GM12892 (cell line): ENCODE results near the gene ARHGEF26.

Experiments
- DNase-seq: peaks from one replicate; pipeline ENCODE4 v3.0.0; 2011; ENCODE audit not compliant: insufficient read length
- FAIRE-seq: peaks from 2 replicates; lab custom pipeline; 2011; peaks lifted over from hg19 to GRCh38; lab: Jason Lieb, UNC
- POLR2A ChIP-seq: IDR thresholded peaks from 2 replicates; pipeline ENCODE4 v1.6.1; 2011; ENCODE audit warnings: low read depth, low read length, control low read depth
- POLR2AphosphoS5 ChIP-seq: IDR thresholded peaks from 2 replicates; pipeline ENCODE4 v1.6.1; 2011; ENCODE audit warnings: low read depth, low read length, control low read depth
- TAF1 ChIP-seq: IDR thresholded peaks from 2 replicates; pipeline ENCODE4 v1.6.1; 2011; ENCODE audit warnings: low read depth, mild to moderate bottlenecking, control low read depth, low read length, borderline replicate concordance

The ARHGEF26 gene

DNA sequence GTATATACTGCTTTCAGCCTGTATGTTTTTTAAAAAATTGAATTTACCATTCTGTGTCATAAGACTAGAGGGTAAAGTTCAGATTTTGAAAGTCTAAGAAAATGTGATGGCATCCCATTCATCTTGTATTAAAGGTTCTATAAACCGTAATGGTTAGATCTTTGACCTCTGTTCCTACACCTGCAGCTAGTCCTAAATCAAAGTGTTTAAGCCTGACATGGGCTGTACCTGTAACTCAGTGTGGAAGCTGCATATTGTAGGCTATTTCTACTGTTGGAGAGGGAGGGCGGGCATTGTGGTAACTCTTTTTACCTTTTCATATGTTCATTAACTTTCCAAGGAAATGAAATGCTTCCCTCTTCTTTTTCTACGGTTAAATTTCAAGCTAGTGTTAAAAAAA, 53.9 kb downstream of the ARHGEF26 start:
- TF ChIP-seq POLR2AphosphoS5: no peak
- no peak for TF ChIP-seq POLR2A
- TF ChIP-seq TAF1: no peak
- DNase-seq: no peak
- FAIRE-seq: no peak

DNA sequence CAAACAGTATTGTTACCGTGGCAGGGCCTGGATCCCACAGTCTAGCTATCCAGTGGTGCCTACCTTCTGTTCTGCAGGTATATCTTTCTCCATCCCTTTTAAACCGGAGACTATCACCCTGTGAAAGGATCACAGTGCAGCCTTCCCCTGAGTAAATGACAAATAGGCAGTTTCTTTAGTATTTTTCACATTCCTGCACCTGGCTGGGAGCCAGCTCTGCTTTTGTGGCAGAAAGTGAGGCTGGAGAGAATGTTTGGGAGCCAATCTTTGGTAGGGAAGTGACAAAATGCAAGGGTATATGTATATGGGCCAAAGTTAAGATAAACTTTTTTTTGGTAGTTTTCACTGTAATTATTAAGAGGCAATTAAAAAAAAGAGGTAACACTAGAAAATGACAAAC, 54.8 kb downstream of the ARHGEF26 start:
- DNase-seq (no peak), FAIRE-seq (no peak)
- TF ChIP-seq TAF1 (no peak), POLR2A (no peak), POLR2AphosphoS5 (no peak)

DNA sequence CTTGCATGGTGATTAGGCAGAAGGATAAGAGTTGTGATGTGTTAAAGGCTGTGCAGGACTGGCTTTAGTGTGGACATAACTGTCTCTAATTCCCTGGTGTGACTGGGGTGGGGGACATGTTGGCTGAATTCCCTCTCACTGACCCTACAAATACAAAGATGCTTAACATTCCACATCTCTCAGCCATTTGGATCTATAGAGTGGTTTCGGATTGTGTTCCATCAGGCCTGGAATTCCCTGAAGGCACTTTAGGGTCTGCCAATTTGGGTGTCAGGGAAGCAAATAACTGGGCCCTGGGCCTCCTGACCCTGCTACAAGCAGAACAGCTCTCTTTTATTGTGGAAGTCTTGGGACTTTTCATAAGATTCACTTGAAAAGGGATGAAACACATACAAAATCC, 56.2 kb downstream of the ARHGEF26 start:
- TF ChIP-seq POLR2AphosphoS5 (no peak), POLR2A (no peak), TAF1 (no peak)
- DNase-seq (no peak), FAIRE-seq (no peak)

DNA sequence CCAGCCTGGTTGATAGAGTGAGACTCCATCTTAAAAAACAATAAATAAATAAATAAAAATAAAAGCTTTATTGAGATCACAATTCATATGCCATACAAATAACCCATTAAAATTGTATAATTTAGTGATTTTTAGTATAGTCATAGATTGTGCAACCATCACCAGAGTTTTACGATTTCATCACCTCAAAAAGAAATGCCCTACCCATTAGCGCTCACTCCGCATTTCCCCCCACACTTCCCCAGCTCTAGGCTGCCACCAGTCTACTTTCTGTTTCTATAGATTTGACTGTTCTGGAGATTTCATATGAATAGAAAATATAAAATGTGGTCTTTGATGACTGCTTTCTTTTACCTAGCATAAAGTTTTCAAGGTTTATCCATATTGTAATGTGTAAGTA, 57.0 kb downstream of the ARHGEF26 start:
- FAIRE-seq (no peak), DNase-seq (no peak)

DNA sequence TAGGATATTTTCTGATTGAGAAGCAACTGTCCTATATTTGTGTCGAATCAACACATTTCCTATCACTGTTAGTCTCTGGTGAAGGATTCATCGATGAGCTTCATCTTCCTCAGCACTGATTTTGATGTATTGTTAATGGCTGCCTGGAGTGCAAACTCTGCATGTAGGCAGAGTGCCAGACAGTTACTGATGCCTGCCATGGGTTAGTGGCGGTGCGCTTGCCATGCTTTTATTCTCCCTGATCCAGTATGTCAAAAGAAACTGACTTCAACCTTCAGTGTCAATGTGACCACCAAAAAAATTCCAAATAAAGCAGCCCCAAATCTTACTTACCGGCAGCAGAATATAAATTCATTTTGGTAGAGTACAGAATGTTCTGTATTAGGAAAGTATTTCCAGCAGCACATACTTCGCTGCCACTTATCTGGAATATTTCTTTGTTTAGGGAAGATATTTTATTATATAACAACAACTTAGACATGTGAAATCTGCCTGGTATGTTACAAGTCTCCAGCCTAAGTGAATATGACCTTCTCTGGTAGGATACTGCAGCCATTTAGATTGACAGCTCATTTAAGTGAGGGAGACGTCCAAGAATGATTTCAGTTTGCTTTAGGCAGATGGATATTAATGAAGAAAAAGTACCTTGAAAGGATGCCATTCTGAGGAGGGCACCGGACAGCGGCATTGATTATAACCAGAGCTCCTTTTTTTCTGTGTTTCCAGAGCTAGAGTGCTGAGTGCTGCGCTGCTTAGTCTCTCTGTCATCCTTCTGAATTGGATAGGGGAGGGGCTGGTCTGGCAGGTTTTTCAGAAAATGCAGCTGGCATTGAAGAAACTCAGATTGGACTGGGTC, 59.9 kb downstream of the ARHGEF26 start:
- TF ChIP-seq POLR2AphosphoS5 (no peak), TAF1 (no peak), POLR2A (no peak)

More for the DNA sequence above, 57.0 kb downstream of the ARHGEF26 start:
- no peak for TF ChIP-seq POLR2A
- TF ChIP-seq POLR2AphosphoS5: no peak
- no peak for TF ChIP-seq TAF1

DNA sequence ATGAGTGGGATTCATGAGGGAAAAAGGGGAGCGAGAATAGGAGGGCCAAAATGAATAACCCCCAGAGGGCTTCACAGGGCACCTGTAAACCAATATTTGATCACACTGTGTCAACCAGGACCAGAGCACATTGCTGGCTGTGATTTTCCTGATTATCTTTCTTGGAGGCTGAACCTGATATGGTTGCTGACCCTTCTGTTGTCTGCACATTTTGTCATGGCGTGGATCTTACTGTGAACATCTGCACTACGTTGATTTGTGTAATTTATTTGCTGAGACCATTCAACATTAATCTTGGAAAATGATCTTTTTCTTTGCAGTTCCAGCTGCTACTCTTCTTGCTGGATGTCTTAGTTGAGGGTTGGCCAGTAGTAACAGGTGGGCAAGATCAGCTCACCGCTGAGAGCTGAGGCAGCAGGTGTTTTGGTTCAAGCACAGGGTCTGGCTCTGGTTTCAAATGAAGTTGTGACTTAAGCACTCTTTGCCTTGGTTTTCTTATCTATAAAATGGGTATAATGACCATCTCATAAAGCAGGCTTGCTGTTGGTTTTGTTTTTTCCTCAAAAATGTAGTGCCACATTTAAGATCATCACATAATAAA, 61.2 kb downstream of the ARHGEF26 start:
- TF ChIP-seq POLR2A: no peak
- TF ChIP-seq TAF1: no peak
- no peak for TF ChIP-seq POLR2AphosphoS5
- no peak for DNase-seq
- no peak for FAIRE-seq

More for the DNA sequence above, 59.9 kb downstream of the ARHGEF26 start:
- no peak for FAIRE-seq
- DNase-seq: no peak

DNA sequence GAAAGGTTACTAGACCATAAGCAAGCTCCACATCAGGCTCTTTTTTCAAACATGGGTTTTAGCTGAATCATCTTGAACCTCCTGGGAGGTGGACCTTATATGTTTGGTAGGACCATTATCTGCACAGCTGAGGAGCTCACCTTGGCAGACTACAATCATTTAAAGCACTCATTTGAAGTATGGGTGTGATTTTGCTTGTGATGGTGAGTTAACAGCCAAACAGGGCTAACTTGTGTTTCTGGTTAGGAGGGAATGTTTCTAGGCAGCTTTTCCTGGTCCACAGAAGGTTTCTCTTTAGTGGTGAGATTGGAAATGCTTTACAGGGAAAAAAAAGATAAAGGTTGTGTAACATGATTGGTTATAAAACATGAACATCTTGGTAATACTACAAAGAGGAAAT, 61.8 kb downstream of the ARHGEF26 start:
- no peak for DNase-seq
- TF ChIP-seq TAF1: no peak
- no peak for TF ChIP-seq POLR2AphosphoS5
- TF ChIP-seq POLR2A: no peak
- no peak for FAIRE-seq

DNA sequence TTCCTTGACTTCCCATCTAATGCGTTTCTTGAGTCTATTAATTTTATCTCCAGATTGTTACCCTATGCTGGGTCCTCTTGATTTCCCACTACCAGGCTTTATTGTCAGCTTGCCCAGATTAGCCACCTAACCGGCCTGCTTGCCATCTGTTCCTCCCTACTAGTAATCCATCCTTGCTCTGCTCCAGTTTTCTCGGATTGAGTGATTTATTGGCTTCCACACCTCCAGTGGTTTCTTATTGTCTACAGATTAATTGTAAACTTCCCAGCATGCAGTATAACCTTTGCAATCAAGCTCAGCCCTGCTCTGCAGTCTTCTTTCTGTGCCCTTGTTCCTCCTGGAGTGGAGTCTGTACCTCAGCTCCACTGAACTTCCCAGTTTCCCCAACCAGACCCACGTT, 63.4 kb downstream of the ARHGEF26 start:
- TF ChIP-seq POLR2AphosphoS5 (no peak), POLR2A (no peak), TAF1 (no peak)
- no peak for FAIRE-seq
- no peak for DNase-seq

DNA sequence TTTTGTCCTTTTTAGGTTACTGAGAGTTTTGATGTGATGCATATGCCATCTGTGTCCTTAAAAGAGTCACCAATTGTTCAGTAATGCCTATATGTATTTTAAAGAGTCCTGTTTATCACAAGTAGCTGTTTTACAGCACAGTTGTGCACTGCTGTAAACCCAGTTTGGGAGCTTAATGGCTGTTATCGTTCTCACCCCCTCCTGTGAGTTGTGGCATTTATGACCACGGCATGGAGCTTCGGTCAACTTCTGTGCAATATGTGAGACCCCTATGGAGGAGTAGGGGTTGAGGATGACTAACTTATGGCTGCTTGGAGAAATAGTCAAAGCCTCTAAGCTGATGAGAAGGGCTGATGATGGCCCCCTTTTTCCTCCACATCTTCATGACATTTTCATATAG, 67.2 kb downstream of the ARHGEF26 start:
- FAIRE-seq: no peak
- no peak for TF ChIP-seq POLR2A
- no peak for TF ChIP-seq POLR2AphosphoS5
- no peak for TF ChIP-seq TAF1
- no peak for DNase-seq

DNA sequence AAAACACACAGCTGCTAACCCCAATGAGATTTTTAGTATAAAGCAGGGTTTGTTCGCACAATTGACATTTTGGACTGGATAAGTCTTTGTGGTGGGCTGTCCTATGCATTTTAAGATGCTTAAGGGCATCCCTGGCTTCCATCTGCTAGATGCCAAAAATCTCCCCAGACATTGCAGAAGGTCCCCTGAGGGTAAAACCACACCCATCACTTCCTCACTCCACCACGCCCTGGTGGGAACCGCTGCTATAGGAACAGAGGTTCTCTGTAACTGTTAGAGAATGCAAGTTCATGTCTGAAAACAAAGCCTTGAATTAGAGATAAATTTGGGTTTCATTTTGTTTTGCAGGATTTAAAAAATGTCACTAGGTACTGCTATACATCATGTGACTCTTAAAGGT, 67.7 kb downstream of the ARHGEF26 start:
- DNase-seq (no peak), FAIRE-seq (no peak)
- TF ChIP-seq POLR2A (no peak), POLR2AphosphoS5 (no peak), TAF1 (no peak)

DNA sequence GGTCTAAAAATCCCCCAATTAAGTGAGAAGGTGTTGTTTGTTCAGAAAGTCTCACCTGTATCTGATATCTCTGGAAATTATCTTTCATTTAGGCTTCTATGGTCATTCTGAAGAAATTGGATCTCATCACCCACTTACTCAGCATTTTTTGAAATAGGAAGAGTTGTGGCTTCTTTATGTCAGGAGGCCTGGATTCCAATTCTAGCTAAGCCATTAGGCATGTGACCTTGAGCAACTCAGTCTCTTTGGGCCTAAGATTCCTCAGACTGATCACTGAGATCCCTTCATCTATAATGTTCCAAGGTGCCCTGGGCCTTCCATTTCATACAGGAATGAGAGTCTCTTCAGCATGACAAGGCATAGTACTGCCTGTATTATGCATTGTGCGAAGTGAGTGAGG, 70.3 kb downstream of the ARHGEF26 start:
- DNase-seq: no peak
- TF ChIP-seq POLR2AphosphoS5: no peak
- TF ChIP-seq POLR2A: no peak
- TF ChIP-seq TAF1: no peak
- FAIRE-seq: no peak
